Stimulated activated CD8-positive, alpha-beta memory T cell treated with anti-CD3 and anti-CD28 coated beads, Interleukin-12 subunit alpha, Interleukin-12 subunit beta, amount 100 ng/mL, for 4 hours (primary cell): ENCODE results near the gene HSPA12B.

Experiments used
- DNase-seq: peaks from one replicate; pipeline ENCODE4 v3.0.0-alpha.2; 2020; ENCODE audit warnings: low read depth

HSPA12B gene

DNA sequence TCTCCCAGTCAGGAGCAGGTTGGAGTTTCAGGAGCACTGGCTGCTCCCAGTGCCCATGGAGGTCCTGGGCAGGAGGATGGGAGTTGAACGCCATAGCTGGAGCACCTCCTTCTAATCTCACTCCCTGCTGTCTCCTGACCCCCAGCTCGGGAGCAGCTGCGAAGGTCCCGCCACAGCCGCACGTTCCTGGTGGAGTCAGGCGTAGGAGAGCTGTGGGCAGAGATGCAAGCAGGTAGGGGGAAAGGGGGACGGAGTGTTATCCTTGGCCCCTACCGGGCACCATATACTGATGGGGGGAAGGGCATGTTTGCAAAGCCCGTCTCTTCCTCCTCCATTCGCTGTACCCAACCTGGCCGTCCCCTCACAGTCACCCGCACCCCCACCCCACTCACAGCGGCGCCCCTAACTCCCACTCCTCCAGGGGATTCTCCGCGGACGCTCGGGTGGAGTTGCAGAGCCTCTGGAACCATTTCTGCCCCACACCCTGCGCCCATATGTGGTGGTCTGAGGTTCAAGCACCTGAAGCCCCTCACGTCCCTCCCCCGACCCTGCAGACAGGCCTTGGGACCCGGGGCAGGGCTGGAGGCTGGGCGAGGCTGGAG is 16.7 kb downstream of the HSPA12B start:
- no peak for DNase-seq

- no peak for DNase-seq
These were observed 17.4 kb downstream of the HSPA12B start for GRCh38 chr20:3749689-3750531.

DNA sequence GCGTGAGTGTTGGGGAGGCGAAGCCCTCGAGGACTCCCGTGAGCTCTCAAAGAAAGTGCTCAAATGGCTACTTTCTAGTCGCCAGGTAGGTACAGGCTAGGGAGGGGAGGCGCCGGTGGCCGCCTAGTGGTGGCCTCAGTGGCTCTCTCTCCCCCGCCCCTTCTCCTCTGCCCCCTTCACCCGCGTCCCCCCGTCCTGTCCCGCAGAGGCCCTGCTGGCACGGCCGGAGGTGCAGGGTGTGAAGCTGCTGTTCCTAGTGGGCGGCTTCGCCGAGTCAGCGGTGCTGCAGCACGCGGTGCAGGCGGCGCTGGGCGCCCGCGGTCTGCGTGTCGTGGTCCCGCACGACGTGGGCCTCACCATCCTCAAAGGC is 18.8 kb downstream of the HSPA12B start:
- no peak for DNase-seq

- peak; percentile 8 for DNase-seq
These were observed 19.3 kb downstream of the HSPA12B start for GRCh38 chr20:3751675-3752385.

DNA sequence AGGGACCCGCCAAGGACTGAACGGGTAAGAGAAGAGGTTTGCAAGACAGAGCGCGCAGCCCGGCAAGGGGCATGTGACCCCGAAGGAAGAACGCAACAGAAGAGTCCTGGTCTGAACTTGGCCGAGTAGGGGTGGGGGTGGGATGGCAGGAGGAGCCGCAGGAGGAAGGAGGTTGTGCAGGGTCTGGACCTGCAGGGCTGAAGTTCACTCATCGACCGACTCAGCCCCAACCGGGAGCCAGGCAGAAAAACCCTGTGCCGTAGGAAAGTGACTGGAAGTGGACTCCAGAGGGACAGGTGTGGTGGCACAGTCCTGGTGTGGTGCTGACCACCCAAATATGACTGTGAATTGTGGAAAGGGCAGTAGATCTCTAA is 19.9 kb downstream of the HSPA12B start:
- DNase-seq, result no peak

DNA sequence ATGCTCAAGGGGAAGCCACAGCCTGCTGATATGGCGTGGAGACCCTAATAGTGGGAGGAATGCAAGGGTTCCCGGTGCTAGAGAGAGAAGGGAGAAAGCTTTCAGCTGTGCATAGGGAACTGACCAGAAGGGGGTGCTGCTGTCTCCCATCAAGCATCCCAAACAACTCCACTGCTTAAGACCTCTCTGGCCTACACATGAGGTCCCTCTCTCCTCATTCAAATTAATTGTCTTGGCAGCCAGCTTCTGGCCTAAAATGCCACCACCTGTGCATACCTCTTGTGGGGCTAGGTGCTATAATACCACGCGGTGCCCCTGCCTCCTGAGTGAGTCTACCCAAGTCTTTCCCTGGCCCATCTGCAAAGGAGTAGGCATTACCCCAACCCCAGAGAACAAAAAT is 20.6 kb downstream of the HSPA12B start:
- peak; percentile 10 for DNase-seq

DNA sequence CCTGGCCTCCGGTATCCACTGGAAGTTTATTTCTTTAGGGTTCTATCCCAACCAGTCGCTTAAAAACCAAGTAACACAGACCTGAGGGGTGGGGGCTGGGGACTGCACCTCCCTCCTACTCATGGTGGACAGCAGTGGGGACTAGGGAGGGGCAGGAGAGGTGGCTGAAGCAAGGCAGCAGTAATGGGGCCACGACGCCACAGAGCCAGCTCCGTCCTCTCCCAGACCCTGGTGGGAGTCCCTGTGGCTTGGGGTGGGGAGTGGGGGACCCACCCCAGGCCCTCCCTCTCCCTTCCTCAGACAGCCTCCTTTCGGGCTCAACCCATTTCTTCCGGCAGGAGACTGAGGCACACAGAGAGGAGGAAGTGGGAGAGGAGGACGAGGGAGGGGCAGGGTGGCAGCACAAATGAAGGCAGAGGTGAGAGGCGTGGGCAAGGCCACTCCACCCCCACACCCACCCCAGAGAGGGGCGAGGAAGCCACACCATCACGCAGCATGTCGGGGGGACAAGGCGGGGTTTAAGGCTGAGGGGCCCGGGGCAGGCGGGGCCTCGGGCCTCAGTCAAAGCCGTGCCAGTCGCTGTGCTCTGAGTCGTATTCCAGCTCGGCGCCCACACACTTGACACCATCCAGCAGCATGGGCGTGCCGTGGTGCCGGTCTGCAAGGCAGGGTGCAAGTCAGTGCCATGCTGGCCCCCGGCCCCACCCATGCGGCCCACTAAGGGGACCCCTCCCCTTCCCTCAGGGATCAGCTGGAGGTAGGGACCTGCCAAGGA is 21.2 kb downstream of the HSPA12B start:
- no peak for DNase-seq

- no peak for DNase-seq
These were observed 21.8 kb downstream of the HSPA12B start for GRCh38 chr20:3754276-3754630.

- no peak for DNase-seq
These were observed 22.8 kb downstream of the HSPA12B start for GRCh38 chr20:3755269-3755668.

DNA sequence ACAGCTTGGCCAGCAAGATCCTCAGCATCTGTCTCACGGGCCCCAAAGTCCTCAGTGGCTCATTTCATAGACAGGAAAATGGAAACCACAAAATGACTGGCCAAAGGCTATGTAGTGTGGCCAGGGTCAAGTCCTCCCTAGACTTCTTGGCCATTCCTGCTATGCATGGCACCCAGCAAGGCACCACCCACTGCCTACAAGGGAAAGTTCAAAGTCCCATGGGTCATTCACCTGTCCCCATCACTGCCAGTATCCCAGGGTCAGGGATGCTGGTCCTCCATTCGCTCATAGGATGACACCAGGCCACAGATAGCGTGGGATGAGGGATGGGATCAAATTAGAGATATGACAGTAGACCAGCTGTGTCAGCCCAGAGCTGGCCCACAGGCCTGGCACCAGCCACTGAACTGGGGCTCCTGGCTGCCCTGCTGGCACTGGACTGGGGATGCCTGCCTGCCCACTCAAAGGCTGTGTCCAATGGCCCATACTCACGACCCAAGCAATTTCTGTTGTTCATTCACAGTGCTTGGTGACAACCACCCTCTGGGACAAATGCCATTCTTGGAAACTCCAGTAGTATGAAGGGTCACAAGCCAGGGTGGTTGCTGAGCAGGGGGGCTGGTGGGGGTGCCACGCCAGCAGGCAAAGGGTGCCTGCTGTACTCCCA is 23.5 kb downstream of the HSPA12B start:
- no peak for DNase-seq

DNA sequence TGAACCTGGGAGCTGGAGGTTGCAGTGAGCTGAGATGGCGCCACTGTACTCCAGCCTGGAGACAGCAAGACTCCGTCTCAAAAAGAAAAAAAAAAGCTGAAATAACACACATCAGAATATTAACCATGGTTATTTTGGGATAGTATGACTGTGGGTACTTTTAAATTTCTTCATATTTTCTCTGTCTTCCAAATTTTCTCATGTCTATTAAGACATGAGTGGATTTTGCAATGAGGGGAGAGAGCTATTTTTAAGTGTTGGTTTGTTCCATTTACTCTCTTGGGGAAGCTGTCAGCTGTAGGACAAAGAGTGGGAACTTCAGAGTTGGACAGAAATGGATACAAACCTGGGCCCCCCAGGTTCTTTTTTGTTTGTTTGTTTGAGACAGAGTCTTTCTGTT is 24.8 kb downstream of the HSPA12B start:
- no peak for DNase-seq

GRCh38 chr20:3758566-3758965 is 26.1 kb downstream of the HSPA12B start:
- DNase-seq, result no peak

DNA sequence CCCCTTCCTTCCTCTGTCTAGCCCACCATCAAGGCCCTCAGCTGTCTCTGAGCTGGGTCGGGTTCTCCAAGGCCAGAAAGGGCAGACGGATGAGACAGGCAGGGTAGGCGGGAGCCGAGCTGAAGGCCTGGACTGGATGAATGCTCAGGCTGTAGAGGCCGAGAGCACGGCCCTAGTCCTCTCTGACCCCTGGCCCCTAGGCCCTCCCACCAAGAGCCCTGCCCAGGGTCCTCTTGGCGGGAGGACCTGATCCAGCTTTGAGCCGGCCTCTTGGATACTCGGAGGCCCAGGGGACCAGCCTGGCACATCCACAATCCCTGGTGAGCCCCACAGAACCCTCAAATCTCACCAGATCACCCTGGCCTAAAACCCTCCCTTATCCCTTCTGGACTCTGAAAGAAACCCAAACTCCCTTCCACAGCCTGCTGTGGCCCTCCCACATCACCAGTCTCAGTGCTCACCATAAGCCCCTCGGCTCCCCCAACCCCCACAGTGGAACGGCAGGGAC is 26.9 kb downstream of the HSPA12B start:
- DNase-seq, result no peak

DNA sequence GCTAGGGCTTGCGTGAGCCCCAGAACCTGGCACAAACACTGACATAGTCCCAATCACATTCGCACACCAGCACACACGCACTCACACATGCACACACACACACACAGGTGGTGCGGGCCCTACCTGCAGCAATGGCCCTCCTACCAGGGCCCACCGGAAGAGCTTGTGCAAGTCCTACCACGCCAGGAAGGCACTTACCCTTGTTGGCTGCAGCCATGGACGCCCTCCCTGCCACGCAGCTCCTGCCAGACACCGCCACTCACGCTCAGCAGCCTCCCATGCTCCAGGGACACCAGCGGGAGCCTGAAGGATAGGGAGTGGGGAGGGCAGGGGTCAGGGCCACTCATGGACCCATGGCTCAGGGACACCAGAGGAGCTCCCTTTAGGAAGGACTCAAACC is 27.4 kb downstream of the HSPA12B start:
- DNase-seq, result no peak

- no peak for DNase-seq
These were observed 28.3 kb downstream of the HSPA12B start for GRCh38 chr20:3760655-3761348.

DNA sequence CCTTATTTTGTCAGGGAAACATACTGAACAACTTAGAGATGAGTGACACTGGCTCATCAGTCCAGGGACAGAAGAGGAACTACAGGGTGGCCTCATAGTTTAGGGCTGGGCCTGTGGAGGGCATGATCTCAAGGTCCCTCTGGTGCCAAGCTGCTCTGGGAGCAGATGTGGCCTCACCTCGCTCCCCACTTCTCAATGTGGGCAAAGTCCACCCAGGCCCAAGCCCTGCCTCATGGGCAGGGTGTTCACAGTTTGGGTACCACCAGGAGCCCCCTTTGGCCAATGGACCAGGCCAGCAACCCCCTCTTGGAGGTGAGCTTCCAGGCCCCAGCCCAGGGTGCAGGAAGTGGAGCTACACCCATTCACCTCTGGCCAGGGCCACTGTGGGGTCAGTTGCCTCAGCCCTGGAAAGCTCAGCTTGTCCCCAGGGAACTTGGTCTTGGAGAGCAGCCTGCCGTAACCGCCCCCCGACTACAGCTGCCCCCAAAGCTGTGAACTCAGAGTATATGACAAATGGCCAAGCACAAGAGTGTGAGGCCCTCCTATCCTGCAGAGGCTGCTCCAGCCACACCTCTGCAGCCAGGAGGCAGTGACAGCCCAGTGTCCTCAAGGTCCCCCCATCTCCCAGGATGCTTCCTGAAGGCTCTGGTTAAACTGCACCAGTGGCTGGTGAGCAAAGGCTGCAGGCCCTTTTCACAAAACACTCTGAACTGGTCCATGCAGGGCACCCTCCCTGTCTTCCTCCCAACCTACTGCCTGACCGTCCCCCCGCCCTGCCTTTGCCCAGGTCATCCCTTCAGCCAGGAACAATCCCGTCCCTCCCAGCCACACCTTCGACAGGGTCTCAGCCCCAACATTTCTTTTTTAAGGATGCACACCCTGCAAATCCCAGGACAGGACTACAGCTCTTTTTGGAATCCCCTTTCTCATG is 31.5 kb downstream of the HSPA12B start:
- DNase-seq, result no peak

GRCh38 chr20:3764659-3765058 is 32.2 kb downstream of the HSPA12B start:
- DNase-seq, result no peak

DNA sequence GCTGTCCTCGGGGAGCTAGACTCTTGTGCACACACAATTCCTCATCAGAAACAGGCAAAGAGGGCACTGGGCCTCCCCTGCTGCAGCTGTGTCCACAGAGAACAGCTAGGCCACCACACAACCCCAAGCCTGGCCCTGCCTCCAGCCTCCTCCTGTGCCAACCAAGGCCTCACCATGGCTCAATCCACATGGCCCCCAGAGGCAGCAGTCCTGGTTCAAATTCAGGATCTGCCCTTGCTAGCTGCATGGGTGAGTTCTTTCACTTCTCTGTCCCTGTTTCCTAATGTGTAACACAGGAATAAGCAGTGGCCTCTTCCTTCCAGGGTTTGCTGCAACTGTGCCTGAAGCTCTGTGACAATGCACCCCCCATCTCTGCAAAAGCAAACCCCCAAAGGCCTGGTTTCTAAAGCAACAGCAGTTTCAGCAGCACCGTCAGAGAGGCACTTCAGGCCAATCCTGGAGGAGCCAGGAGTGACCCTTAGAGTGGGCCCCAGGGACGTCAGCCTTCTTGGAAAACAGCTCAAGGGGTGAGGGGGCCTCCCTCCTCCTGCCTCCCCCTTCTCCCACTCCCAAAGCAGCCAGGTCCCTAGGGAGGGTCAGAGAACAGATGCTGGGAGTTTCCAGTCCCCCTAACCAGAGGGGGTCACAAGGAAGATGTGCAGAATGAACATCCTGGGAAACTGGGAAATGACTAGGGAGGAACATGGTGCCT is 32.8 kb downstream of the HSPA12B start:
- no peak for DNase-seq

- DNase-seq, result no peak
These were observed 34.1 kb downstream of the HSPA12B start for GRCh38 chr20:3766422-3767109.
